Heart left ventricle (tissue), 13 donors: ENCODE results near the gene OR56A1.

Source experiments
- CTCF ChIP-seq, 12 donors: fragments of 200-600 bp; sonication (generic) in 4 of 12; IDR thresholded peaks; one replicate each; pipeline versions ENCODE4 v1.5.0 to v1.8.0; 2018 to 2022; ENCODE audit warnings: antibody characterized with exemption in 12 of 12, mild to moderate bottlenecking in 5 of 12
- POLR2A ChIP-seq, 2 donors: fragments of 450-650 bp; IDR thresholded peaks; one replicate each; pipeline ENCODE4 v1.6.1; 2017; ENCODE audit warnings: antibody characterized with exemption in 2 of 2, mild to moderate bottlenecking in 2 of 2, moderate library complexity in 2 of 2
- donor health status: ischemic (EF 13 %, LVEDD 7.1; RV severe dilation, severe dysfunction).
- donor health status: DM: no; HTN: yes; CAD: no.
- donor health status: DM: no; HTN: no; CAD: no.
- donor health status: ischemic (EF 25% LVEDD 6.9; RV normal size, moderate dysfunction).
- donor health status: ischemic (EF 25% LVEDD 5.7; RV mildly dilated, moderate dysfunction).
- donor health status: ischemic (EF 35%, LVEDD 5.7; RV mildly dilated, moderate dysfunction).
- donor health status: nonischemic (EF 11% LVEDD 7.7; RV severe dilation, severe dysfunction).
- donor health status: DM: yes; HTN: yes; CAD: no.
- donor health status: PGD.
- donor health status: ischemic (EF 29% LVEDD 5.4; RV normal size, mild dysfunction).
- donor health status: nonischemic (EF 23%, LVEDD 6.1; RV moderate dilation, normal function).

GRCh38 chr11:5983443-5983842 lies 47.1 kb downstream of the OR56A1 start:
- no peak for TF ChIP-seq CTCF (IDR thresholded peaks at IDR 0.05)
- no peak for TF ChIP-seq POLR2A (IDR thresholded peaks at IDR 0.05)
